HG03066 (cell line): ENCODE data around the gene BIRC5.
"Not testable (repeated sequence)": the region's sequence is repeated elsewhere in the genome, so short reads cannot be mapped to it uniquely, and the experiment has no call there.

Source experiments
- ATAC-seq: cut with Tn5 transposase; IDR thresholded peaks from one replicate; pipeline ENCODE4 v1.9.1; 2021; ENCODE audit warnings: low read depth; ENCODE audit not compliant: unreplicated experiment

The BIRC5 gene

DNA sequence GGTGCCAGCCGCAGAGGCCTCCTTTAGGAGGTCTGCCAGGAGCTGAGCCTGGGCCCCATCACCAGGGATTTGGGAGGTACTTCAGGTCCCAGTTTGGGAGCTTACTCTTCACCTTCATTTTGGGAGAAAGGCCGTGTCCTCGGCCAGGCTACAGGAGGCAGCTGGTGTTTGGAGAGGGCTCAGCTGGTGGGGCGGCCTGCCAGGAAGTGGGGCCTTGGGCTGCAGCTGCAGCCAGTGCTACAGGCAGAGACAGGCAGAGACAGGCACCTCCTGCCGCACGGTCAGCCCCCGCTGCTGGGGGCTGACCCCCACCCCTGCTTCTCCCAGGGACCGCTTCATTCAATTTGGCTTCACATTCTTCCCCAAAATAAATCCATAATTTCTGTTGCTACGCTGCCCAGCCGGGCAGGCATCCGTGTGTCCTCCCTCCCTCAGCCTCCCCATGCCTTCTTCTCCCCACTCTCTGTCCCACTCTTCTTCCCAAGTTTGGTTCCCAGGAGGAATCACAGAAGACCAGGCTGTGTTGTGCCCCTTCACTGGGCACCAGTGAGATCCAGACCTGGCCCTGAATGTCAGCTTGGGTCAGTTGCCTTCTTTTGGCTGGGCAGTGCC lies 23.5 kb downstream of the BIRC5 start:
- no peak for ATAC-seq

DNA sequence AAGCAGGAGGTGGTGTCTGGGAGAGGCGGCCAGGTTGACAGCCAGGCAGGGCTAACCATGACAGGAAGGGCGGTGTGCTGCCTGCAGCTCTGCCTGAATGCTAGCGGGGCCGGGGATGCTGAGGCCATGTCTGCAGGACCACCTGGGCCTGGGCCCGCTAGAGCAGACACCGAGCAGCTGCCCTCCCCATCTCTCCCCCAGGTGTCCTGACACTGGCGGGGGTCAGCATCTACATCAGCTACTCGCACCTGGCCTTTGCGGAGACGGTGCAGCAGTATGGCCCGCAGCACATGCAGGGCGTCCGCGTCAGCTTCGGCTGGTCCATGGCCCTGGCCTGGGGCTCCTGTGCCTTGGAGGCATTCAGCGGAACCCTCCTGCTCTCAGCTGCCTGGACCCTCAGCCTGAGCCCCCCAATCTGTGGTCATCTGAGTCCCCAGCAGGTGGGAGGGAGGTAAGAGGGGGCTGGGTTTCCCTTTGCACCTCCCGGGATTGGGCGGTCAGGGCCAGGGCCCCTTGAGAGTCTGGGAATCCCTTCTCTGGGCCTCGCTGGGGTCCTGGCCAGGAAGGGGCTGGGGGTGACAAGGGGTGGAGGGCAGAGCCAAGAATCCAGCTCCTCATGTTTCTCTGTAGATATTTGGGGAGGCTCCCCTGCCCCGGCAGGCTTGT lies 24.9 kb downstream of the BIRC5 start:
- no peak for ATAC-seq

DNA sequence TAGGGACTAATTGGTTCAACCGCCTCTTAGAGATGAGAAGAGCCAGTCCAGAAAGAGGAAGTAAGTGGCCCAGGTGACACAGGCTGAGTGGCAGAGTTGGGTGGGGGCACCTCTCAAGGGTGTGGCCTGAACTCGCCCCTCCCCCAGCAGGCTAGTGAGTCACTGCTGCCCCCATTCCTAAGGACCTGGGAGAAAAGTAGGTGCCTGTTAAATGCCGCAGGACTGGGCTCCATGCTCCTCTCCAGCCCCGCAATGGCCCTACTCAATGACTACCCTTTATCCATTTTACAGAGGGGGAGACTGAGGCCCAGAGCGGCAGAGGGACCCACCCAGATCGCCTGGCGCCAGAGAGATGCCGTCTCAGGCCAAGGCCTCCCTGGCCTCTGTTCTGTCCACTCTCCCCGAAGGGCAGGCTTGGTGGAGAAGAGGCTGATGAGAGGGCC lies 25.5 kb downstream of the BIRC5 start:
- ATAC-seq: no peak

DNA sequence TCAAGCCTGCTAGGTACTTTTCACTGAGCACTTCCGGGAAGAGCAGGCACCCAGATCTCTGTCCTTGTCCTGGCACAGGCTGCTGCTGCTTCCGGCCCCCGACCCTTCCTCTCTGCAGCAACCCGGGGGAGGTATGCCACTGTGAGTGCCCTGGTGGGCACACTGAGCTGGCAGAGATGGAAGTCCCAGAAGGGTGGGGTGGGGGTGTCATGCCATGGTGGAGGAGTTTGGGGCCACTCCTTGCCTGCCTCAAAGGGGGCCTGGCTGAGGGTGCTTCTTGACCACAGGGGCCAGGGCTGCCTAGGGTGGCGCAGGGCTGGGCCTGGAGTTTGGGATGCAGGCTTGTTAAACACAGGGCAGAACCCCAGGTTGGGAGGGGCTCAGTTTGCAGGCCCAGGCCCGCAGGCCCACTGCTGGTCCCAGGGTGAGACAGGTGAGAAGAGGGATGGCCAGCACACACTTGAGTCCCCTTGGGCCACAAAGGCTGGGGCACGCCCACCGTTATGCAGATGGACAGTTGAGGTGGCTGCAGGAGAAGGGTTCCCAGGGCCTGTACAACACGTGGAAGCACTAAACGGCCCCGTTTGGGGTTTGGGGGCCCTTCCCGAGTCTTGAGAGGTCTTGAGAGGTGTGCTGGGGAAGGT lies 26.1 kb downstream of the BIRC5 start:
- no peak for ATAC-seq

DNA sequence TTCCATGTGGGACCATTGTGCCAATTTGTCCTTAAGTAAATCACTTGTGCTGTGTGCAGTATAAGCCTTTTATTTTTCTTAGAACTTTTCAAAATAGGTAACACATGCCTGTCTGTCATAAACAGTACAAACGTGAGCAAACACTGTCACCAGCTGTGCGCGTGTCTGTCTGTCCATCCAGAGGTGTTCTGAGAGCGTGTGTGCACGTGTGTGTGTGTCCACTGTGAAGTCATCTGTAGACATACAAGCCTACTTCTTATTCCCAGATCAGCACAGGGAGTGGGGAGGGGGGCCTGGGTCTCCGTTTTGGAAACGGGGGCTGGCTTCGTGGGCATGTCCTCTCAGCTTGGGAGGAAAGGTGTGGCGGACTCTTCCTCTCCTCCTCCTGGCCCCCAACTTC lies 26.8 kb downstream of the BIRC5 start:
- no peak for ATAC-seq

DNA sequence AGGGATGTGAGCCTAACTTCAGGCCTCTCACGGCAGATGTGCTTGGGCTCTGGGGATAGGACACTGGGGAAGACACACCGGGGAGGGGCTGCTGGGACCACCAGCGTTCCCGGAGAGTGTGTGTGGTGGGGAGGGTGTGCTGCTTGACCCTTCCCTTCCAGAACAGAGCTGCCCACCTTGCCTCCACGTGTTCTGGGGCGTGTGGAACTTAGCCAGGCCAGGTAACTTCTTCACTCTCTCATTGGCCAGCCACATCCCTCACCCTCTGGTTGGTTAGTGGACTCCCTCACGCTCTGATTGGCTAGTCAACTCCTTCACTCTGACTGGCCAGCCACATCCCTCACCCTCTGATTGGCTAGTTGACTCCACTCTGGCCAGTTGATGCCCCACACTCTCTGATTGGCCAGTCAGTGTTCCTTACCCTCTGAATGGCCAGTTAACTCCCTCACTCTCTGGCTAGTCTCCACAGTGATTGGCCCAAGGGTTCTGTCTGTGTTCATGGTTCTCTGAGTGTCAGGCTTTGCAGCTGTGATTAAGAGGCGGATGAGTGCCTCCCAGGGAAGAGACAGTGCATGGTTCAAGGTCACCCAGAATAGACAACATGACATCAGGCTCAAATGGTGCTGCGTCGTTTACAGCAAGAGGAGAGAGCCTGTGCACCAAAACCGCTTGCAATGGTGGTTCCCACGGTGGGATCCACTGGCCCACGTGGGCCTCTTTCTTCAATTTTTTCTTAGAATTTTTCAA lies 27.4 kb downstream of the BIRC5 start:
- ATAC-seq: no peak

DNA sequence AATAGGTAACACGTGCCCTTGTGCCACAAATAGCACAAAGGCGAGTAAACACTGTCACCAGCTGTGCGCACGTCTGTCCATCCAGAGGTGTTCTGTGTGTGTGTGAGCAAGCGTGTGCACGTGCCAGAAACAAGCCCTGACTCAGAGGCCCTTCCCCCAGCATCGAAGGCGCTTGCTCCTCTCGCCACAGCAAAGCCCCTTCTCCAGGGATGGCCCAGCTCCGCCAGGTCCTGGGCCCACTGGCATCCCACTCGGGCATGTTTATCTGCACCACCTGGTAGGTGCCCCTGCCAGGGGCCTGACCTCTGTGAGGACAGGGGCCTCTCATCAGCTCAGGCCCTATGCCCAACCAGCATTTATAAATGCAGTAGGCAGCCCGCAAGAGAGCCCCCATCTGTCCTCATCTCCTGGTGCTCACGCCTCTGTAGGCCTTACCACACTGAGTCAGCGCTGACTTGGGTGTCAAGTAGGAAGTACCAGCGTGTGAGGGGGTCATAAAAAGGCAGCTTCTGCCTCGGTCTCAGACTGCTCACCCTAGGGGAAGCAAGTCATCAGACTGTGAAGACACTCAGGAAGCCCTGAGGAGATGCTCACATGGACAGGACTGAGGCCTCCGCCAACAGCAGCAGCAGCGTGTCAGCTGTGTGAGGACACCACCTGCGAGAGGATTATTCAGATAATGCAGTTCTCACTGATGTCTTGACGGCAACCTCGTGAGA lies 28.1 kb downstream of the BIRC5 start:
- no peak for ATAC-seq

DNA sequence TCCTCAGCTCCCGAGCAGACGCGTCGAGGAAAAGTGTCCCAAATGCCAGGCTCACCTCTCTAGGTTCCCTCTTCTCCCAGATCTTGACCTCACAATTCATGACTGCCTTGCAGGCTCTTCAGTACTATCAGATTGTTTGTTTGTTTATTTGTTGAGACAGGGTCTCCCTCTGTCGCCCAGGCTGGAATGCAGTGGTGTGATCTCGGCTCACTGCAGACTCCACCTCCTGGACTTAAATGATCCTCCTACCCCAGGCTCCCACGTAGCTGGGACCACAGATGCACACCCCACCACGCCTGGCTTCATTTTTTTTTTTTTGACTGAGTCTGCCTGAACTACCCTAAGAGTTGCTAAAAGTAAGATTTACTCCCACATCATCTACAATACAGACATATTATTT lies 33.3 kb downstream of the BIRC5 start:
- ATAC-seq: no peak

DNA sequence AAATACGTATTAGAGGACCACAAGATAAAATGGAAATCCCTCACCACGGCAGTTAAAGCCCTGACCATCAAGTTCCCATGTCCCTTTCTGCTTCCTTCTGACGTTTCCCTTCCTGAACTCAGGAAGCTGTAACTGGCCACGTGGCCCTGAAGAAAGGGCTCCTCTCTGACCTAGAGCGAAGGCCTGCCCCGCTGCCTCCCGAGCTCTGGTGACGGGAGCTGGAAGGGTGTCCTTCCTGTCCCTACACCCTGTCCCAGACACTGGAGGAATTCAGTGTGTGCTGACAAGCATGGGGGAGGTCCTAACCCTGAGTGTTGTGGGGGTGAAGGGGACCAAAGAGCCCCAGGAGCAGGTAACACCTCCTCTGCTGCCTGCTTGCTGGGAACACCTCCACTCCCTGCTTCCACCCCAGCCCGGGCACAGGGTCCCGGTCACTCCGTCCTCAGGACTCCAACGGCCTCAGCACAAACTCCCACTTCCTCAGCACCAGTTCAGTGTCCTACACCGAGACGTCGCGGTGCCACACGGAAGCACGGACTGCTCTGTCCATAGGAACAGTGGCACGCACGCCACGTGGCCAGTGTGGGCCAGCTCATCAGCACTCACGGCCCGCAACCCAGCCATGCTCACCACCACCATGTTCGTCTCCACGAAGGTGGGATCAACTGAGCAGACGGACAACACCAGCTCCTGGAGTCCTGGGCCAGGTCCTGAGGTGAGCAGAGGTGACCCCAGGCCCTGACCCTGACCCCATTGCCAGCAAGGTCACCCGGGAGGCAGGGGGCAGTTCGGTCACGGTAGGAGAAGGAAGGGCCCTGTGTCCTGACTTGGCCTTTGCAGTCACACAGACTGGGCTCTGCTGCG lies 34.2 kb downstream of the BIRC5 start:
- no peak for ATAC-seq

DNA sequence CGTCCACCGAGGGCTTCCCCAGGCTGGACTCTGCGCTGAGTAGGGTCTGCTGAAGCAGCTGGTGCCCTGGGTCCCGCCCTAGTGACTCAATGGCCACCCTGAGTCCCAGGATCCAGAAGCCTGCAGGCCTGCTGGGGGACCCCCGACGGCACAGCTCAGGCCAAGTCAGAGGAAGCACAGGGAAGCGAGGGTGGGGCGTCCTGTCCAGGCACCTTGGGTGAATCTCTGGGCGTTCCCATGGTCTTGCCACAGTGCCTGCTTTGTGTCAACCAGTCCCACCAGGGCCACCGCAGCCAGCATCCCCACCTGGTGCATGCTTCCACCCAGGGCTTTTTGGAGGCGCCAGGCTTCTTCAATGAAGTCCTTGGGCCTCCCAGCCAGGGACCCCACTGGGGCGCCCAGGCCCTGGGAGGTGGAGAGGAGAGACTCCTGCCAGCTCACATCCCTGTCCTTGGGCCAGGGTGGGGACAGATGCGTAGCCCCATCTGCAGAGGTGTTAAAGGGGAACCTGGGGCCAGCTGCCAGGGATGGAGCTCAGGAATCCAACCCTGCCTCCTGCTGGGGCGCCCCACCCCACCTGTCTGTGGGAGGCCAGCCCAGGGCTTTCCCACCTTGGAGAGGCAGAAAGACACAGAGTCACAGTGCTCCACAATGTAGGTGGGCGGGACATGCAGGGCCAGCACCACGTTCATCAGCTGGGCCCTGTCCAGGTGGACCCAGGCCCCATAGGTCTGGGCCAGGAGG lies 35.2 kb downstream of the BIRC5 start:
- ATAC-seq: no peak

DNA sequence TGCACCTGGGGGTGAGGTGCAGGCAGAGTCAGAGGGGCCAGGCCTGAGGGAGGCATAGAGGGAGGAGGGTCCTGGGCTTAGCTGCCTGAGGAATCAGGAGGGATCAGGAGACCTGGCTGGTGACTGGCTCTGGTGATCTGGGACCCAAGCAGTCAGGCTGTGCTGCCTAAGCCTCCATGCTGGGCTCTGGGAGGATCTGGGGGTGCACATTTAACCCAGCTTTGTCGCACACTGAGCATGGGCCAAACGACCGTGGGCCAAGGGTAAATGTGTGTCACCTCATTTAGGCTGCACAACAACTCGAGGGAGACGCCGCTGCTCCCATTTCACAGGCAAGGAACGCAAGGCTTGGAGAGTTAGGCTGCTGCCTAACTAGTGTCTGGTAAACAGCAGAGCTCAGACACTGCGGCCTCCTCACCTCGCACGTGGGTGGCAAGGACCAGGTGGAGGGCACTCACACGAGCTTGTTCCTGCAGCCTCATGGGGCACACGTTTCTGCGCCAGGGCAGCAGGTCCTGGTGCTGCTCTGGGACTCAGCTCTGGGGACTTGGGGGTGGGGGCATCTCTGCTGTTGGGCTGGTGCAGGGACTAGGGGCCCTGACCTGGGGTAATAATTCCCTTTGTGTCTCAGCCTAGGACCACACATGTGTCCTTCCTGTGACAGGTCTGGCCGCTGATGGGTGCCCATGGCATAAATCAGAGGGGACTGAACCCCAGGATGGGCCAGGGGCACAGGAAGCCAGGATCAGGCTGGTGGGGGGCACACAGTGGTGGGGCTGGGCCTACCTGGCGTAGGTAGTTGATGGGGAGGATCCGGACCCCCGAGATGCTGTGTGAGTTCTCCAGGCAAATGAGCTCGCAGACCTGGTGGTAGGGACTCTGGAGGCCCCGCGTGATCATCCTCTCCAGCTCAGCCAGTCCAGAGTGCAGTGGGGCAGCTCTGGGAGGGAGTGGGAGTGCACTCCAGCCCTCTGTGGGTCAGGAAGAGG lies 36.1 kb downstream of the BIRC5 start:
- no peak for ATAC-seq

DNA sequence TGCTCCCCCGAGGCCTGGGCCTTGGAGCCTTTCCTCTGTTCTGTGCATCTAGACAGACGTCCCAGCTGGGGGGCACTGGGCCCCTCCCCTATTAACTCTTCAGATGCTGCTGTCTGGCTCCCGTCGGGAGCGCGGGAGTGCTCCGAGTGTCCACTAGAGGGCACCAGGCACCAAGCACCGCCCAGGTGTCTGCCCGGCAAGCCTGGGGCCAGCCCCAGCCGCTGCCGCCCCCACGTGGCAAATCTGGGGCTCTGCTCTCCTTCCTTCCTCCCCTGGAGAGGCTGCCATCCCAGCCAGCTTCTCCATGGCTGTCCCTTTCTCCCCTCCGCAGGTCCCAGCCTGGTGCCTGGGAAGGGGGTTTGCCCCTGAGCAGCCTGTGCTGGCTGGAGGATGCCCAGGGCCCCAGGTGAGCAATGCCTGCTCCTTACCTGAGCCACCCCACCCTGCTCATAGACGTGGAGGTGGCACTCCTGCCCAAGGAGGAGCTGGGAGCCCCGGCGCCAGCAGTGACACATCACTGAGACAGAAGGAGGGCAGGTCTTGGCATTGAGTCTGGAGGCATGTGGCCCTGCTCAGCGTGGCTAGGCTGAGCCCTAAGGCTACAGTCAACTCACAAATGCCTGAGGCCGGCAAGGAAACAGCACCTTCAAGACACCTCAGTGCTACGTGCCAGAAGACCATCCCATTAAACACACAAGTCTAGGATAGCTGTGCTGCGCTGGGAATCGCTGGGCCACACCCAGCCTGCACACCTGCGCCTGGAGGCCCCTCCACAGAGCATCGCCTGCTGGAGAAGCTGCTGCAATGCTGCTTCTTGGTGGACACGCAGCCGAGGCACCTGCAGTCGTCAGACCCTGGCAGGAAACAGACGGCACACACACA lies 37.1 kb downstream of the BIRC5 start:
- ATAC-seq: no peak

DNA sequence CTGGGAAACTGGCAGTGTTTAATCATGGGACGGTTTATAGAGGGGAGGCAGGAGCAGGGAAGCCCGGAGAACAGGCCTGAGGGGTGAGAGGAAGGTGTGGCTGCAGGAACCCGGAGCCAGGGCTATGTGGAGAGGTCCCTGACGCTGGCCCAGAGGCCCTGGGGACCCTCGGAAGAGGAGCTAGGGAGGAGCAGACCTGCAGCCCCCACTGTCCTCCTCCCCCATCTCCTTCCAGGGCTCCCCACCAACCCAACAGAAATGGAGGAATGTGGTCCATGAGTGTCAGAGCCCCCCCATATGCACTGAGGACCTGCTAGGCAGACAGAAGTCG lies 37.7 kb downstream of the BIRC5 start:
- no peak for ATAC-seq

DNA sequence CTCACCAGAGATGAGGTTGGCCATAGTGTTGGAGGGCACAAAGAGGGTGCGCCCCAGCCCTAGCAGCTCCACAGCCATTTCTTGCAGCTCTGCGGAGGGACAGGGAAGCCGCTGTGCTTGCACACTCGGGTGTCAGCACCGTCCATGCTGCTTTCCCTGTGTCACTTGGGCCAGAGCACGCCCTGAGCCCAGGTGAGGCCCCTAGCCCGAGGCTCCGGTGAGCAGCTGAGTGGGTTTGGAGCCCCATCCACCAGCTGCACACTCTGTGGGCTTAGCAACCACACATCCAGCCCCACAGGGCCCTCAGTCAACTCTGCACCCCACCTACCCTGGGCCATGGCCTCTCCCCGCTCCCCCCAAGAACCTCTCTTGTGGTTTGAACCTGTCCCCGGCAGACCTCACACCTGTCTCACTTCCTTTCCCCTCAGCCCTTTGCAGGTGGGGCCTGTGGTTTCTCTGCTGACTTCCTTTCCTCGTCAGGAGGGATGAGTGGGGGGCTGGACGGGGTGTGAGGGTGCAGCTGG lies 38.1 kb downstream of the BIRC5 start:
- ATAC-seq: no peak

DNA sequence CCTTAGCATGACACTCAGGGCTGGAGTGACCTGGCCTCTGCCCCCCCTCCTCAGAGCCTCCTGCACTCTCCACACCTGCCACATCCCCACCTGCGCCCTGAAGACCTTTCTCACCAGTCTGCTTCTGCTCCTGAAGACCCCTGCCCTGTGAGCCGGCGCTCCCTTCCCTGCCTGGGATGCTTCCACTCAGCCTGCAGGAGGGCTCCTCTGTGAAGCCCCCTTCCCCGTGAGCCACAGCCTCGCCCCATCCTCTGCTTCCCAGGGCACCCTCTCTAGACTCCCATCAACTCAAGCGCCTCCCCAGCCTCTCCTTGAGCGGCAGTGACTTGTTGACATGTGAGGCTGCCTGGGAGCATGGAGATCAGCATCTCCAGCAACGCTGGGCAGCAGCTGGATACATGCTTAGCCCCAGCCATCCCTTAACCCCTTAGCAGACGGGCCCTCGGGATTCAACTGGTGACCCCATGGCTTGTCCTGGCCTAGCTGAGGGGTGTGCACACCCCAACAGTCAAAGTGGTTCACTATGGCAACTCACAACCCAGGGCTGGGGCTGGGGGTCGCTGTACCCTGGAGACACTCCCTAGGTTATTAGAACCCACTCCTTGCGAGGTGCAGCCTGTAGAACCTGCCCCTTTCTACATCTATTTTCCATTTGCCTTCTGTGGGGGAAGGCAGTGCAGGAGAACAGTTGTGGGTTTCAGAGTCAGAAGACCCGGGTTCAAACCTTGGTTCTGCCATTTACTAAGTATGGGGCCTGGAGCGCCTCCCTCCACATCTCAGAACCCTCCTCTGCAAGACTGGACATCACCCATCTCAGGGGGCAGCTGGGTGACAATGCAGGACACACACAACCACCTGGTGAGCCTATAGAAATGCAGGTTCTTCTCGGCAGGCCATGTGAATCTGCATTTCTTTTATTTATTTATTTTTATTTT lies 38.9 kb downstream of the BIRC5 start:
- no peak for ATAC-seq

DNA sequence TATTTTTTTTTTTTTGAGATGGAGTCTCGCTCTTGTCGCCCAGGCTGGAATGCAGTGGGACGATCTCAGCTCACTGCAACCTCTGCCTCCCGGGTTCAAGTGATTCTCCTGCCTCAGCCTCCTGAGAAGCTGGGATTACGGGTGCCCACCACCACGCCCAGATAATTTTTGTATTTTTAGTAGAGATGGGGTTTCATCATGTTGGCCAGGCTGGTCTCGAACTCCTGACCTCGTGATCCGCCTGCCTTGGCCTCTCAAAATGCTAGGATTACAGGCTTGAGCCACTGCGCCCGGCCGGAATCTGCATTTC lies 39.5 kb downstream of the BIRC5 start:
- ATAC-seq: not testable (repeated sequence)
